K562 (cell line): ENCODE measurements around the gene ANO10. TPM values are rescaled to one million over a fixed set of nuclear protein-coding genes. Genes with fewer than 3 reads are reported as not detected.

ENCODE experiments used
- ATAC-seq: fragments of 200-7000 bp; cut with Tn5 transposase; 3 replicates; pipeline ENCODE4 v1.9.1; 2020; ENCODE audit warnings: moderate library complexity
- BruUV-seq: library from RNA; stranded (reverse); fragments of 400-500 nt; replicated peaks from 2 replicates; lab custom pipeline; 2021; lab: Mats Ljungman, UMichigan
- CTCF ChIA-PET: fragments of 300-600 bp; formaldehyde crosslinking; extraction: SDS; loops from one replicate; lab custom pipeline; 2021; ENCODE audit warnings: low intra/inter-chr PET ratio; lab: Yijun Ruan, JAX
- POLR2A ChIA-PET: fragments of 300-600, 350-650 bp; sonication (Branson Sonifier 250); formaldehyde crosslinking; extraction: SDS; loops from one replicate; lab custom pipeline; 2021; ENCODE audit warnings: antibody characterized with exemption, inconsistent platforms; lab: Yijun Ruan, JAX
- DNase-seq, 4 experiments: peaks; one replicate each; pipeline versions ENCODE4 v3.0.0 to v3.0.0-alpha.2; 2011 to 2018; ENCODE audit warnings: low spot score in 3 of 4, mixed read lengths in 3 of 4; ENCODE audit errors: extremely low read depth in 1 of 4
- FAIRE-seq: peaks from 2 replicates; lab custom pipeline; 2011; peaks lifted over from hg19 to GRCh38; lab: Jason Lieb, UNC
- H2AFZ ChIP-seq: 2 replicates; pipeline ENCODE4 v1.6.0; 2011; ENCODE audit warnings: low read depth, low read length, control low read depth, inconsistent platforms
- H3K27ac ChIP-seq: fragments of 200-600 bp; 3 replicates; pipeline ENCODE4 v1.8.0; 2011; ENCODE audit warnings: low read depth, mild to moderate bottlenecking, control low read depth, inconsistent platforms, low read length, moderate library complexity, mixed read lengths; ENCODE audit errors: extremely low read depth
- H3K27me3 ChIP-seq, 2 experiments: fragments of 300-600 bp in 1 of 2; 2 replicates in 1 of 2; 3 replicates in 1 of 2; pipeline versions ENCODE4 v1.6.0 to v1.8.0; 2011; ENCODE audit warnings: inconsistent platforms in 2 of 2, low read length in 2 of 2, mild to moderate bottlenecking in 1 of 2, mixed read lengths in 1 of 2, moderate library complexity in 1 of 2; ENCODE audit not compliant: control insufficient read depth in 2 of 2, insufficient read depth in 2 of 2
- H3K36me3 ChIP-seq: fragments of 300-600 bp; 3 replicates; pipeline ENCODE4 v1.8.0; 2011; ENCODE audit warnings: mild to moderate bottlenecking, low read length, inconsistent platforms; ENCODE audit not compliant: control insufficient read depth, insufficient read depth
- H3K4me1 ChIP-seq, 2 experiments: fragments of 200-600 bp in 1 of 2; replicated peaks in 1 of 2; 2 replicates in 1 of 2; 3 replicates in 1 of 2; pipeline versions ENCODE4 v1.5.1 to v1.8.0; 2011; ENCODE audit warnings: inconsistent platforms in 2 of 2, low read length in 2 of 2, mild to moderate bottlenecking in 1 of 2, mixed read lengths in 1 of 2, moderate library complexity in 1 of 2; ENCODE audit not compliant: control insufficient read depth in 2 of 2, insufficient read depth in 2 of 2
- H3K4me2 ChIP-seq: 2 replicates; pipeline ENCODE4 v1.6.1; 2011; ENCODE audit warnings: low read length, control low read depth, inconsistent platforms, mixed read lengths; ENCODE audit not compliant: insufficient read depth
- H3K4me3 ChIP-seq: fragments of 200-600 bp; sonication (generic), shearing (Covaris generic); 2 replicates; pipeline ENCODE4 v1.5.1; 2016; ENCODE audit warnings: control low read depth, inconsistent platforms
- H3K79me2 ChIP-seq: fragments of 200-600 bp; 3 replicates; pipeline ENCODE4 v1.8.0; 2011; ENCODE audit warnings: low read length, inconsistent platforms; ENCODE audit not compliant: control insufficient read depth, insufficient read depth
- H3K9ac ChIP-seq, 2 experiments: 2 replicates each; pipeline versions ENCODE4 v1.6.0 to v1.6.1; 2011; ENCODE audit warnings: low read depth in 2 of 2, low read length in 2 of 2, control low read depth in 1 of 2, inconsistent platforms in 1 of 2, mild to moderate bottlenecking in 1 of 2, mixed read lengths in 1 of 2; ENCODE audit not compliant: insufficient read depth in 1 of 2
- H3K9me1 ChIP-seq: one replicate; pipeline ENCODE4 v1.6.0; 2011; ENCODE audit warnings: inconsistent platforms, mild to moderate bottlenecking, low read length, moderate library complexity; ENCODE audit not compliant: control insufficient read depth, insufficient read depth
- H3K9me3 ChIP-seq: replicated peaks from 2 replicates; pipeline ENCODE4 v1.5.1; 2011; ENCODE audit warnings: low read depth, low read length, inconsistent platforms; ENCODE audit not compliant: control insufficient read depth, insufficient read depth
- H4K20me1 ChIP-seq: replicated peaks from 2 replicates; pipeline ENCODE4 v1.6.1; 2011; ENCODE audit warnings: low read length, inconsistent platforms, mixed read lengths; ENCODE audit not compliant: control insufficient read depth, insufficient read depth
- ARHGAP35 ChIP-seq: fragments of 450-650 bp; IDR thresholded peaks from 2 replicates; pipeline ENCODE4 v1.6.1; 2018; ENCODE audit not compliant: partially characterized antibody
- BMI1 ChIP-seq: fragments of 150-350 bp; IDR thresholded peaks from 2 replicates; pipeline ENCODE4 v1.6.1; 2014; ENCODE audit warnings: low read length
- HES1 ChIP-seq: fragments of 450-650 bp; IDR thresholded peaks from 2 replicates; pipeline ENCODE4 v1.6.1; 2016; ENCODE audit warnings: low read depth, mild to moderate bottlenecking, moderate library complexity
- UBTF ChIP-seq, 2 experiments: IDR thresholded peaks; 2 replicates each; pipeline ENCODE4 v1.6.1; 2012; ENCODE audit warnings: improper control_type of control experiment in 2 of 2, low read depth in 2 of 2, low read length in 2 of 2, borderline replicate concordance in 1 of 2
- ZBTB40 ChIP-seq, 2 experiments: fragments of 450-650 bp in 1 of 2; sonication (generic) in 1 of 2; formaldehyde crosslinking in 1 of 2; IDR thresholded peaks; 2 replicates each; pipeline versions ENCODE4 v1.7.1 to v1.9.0; 2016 to 2022; ENCODE audit warnings: inconsistent platforms in 1 of 2, mild to moderate bottlenecking in 1 of 2, missing genetic modification reagents in 1 of 2
- WGBS: fragments of 100-300 bp; shearing (Covaris generic); methylation state at CpG from one replicate; pipeline ENCODE4 v1.1.6; 2016; ENCODE audit warnings: low coverage, mixed read lengths; ENCODE audit not compliant: insufficient coverage; ENCODE audit errors: missing lambda C conversion rate; 5-methylcytosine and 5-hydroxymethylcytosine counted together
- in situ Hi-C: fragments of 300-500 bp; cut with MboI; formaldehyde crosslinking; loops from 4 replicates; pipeline ENCODE4 v1.15.0; 2018; ENCODE audit warnings: inconsistent platforms, mixed read lengths
- intact Hi-C: fragments of 100-400 bp; cut with micrococcal nuclease; formaldehyde crosslinking; loops from 2 replicates; pipeline ENCODE4 v1.14.2; 2022
- polyA plus RNA-seq, 8 experiments: library from polyadenylated mRNA; depleted of rRNA in 4 of 8; stranded (reverse) in 5 of 8; unstranded in 3 of 8; fragments of >200 nt; fragmentation: Nextera tagmentation in 2 of 8; fragmentation: Illumina TruSeq in 1 of 8; extraction: Ambion mirVana in 2 of 8; extraction: Trizol in 1 of 8; gene quantifications; 2 replicates each; pipeline versions ENCODE4 v1.2.1 to v1.2.3, GENCODE V29; 2011 to 2014; ENCODE audit warnings: inconsistent platforms in 1 of 8, missing spikeins in 1 of 8
- total RNA-seq, 7 experiments: library from RNA; depleted of rRNA in 6 of 7; stranded (reverse); fragments of >200 nt in 6 of 7; fragmentation: Illumina TruSeq in 2 of 7; extraction: Trizol in 2 of 7; gene quantifications; 2 replicates each; pipeline versions ENCODE4 v1.2.1 to v1.2.3, GENCODE V29; 2011 to 2021; ENCODE audit warnings: low replicate concordance in 1 of 7
- TF ChIP-seq, protein P1 (sequence below): fragments of 450-650 bp; IDR thresholded peaks from 2 replicates; pipeline ENCODE4 v1.6.1; 2016; ENCODE audit warnings: mild to moderate bottlenecking

Gene ANO10
- total and polyA plus RNA-seq, 9 of the 15 experiments (the other 6 are each of a cell fraction or from before 2014, with no cell fraction given): 6.4 to 46.0 (median 32.3) TPM

DNA sequence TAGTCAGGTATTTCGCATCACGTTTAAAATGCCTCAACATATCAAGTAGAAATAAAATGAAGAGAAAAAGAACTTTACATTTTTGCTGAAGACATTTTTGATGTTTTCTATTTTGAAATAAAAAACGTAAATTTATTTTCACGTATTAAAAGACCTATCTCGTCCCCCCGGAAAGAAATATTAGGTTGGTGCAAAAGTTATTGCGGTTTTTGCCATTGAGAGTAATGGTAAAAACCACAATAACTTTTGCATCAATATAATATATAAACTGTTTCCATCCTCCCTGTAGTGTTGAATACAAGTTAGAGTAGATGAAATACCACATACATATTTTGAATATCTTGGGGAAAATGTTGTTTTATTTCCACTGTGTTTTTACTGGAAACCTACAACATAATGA, 11.2 kb upstream of the ANO10 start:
- Histone ChIP-seq H3K4me1 (peaks cover 0 to 15% of the 10 kb centered on the region in 2 experiments; a peak in 4 of 5 replicates), H3K4me3 (no peak overlapping the region), H3K79me2 (no peaks in the 10 kb centered on the region), H3K9me1 (no peaks in the 10 kb centered on the region), H3K9ac (no peak overlapping the region), H3K4me2 (no peak overlapping the region), H3K27ac (no peak overlapping the region), H3K27me3 (no peaks in the 10 kb centered on the region), H4K20me1 (no peaks in the 10 kb centered on the region), H2AFZ (0 out of 2 replicates have a peak overlapping the region, but pooled peaks have one; percentile 3), H3K9me3 (peaks cover 4% of the 10 kb centered on the region; the same call in 1 of the 2 replicates), H3K36me3 (no peaks in the 10 kb centered on the region; the same call in 2 of the 3 replicates)
- ChIA-PET POLR2A (no interaction called here), CTCF (no interaction called here)
- WGBS: 54% methylated on average over 7 of the region's 7 CpGs
- ATAC-seq (no peak), DNase-seq (no peak), FAIRE-seq (no peak)
- in situ Hi-C loops (no loop called here), intact Hi-C loops (loop anchor here (5.0 kb wide), 1 partner anchor 124 kb away; no protein-coding TSS in a partner anchor)
- no TSS peak for BruUV-seq
- TF ChIP-seq, protein P1, sequence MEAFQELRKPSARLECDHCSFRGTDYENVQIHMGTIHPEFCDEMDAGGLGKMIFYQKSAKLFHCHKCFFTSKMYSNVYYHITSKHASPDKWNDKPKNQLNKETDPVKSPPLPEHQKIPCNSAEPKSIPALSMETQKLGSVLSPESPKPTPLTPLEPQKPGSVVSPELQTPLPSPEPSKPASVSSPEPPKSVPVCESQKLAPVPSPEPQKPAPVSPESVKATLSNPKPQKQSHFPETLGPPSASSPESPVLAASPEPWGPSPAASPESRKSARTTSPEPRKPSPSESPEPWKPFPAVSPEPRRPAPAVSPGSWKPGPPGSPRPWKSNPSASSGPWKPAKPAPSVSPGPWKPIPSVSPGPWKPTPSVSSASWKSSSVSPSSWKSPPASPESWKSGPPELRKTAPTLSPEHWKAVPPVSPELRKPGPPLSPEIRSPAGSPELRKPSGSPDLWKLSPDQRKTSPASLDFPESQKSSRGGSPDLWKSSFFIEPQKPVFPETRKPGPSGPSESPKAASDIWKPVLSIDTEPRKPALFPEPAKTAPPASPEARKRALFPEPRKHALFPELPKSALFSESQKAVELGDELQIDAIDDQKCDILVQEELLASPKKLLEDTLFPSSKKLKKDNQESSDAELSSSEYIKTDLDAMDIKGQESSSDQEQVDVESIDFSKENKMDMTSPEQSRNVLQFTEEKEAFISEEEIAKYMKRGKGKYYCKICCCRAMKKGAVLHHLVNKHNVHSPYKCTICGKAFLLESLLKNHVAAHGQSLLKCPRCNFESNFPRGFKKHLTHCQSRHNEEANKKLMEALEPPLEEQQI: no peak
- TF ChIP-seq HES1: no peak
- TF ChIP-seq ARHGAP35: no peak
- TF ChIP-seq UBTF (IDR thresholded peaks at IDR 0.05; ENCODE audit: borderline replicate concordance in 1 of 2, low read depth in 2 of 2, low read length in 2 of 2): no peak
- no peak for TF ChIP-seq BMI1
- TF ChIP-seq ZBTB40 (IDR thresholded peaks at IDR 0.05): peak; percentile 71
- TF ChIP-seq ZBTB40 (CRISPR knock-in tag; IDR thresholded peaks at IDR 0.05): no peak
